Right cardiac atrium (tissue), 5 donors: Measurements from ENCODE around the gene AKAP11. TPM values are rescaled to one million over a fixed set of nuclear protein-coding genes. Genes with fewer than 3 reads are reported as not detected.

Experiments used
- ATAC-seq, 2 donors: fragments of 200-7000 bp; cut with Tn5 transposase; one replicate each; pipeline versions ENCODE4 v1.8.0 to v1.9.1; 2020; ENCODE audit warnings: moderate library complexity in 2 of 2, mild to moderate bottlenecking in 1 of 2
- DNase-seq, 3 donors: peaks; one replicate each; pipeline ENCODE4 v3.0.0-alpha.2; 2020
- H3K27ac ChIP-seq: one replicate; pipeline ENCODE4 v1.5.1; 2013; ENCODE audit warnings: mild to moderate bottlenecking, low read length, control low read depth, moderate library complexity
- H3K27me3 ChIP-seq: one replicate; pipeline ENCODE4 v1.6.1; 2013; ENCODE audit not compliant: control insufficient read depth, insufficient read depth
- H3K4me1 ChIP-seq: one replicate; pipeline ENCODE4 v1.6.1; 2013; ENCODE audit warnings: low read length; ENCODE audit not compliant: control insufficient read depth, insufficient read depth
- H3K4me3 ChIP-seq: one replicate; pipeline ENCODE4 v1.5.1; 2013; ENCODE audit warnings: low read length, control low read depth
- H3K9me3 ChIP-seq: one replicate; pipeline ENCODE4 v1.6.1; 2013; ENCODE audit warnings: low read length; ENCODE audit not compliant: control insufficient read depth
- whole genome bisulfite sequencing: extraction: QIAGEN DNeasy Blood & Tissue Kit; methylation state at CpG from one replicate; pipeline ENCODE4 v1.1.7; 2013; 5-methylcytosine and 5-hydroxymethylcytosine counted together
- intact Hi-C, 4 donors: fragments of 100-400 bp; cut with DNase I; formaldehyde crosslinking; loops; one replicate each; pipeline versions ENCODE4 v1.11.0 to v1.14.0; 2022 to 2023
- polyA plus RNA-seq: library from polyadenylated mRNA; stranded (reverse); fragments of 200-250 nt; gene quantifications from one replicate; pipeline ENCODE4 v1.2.3, GENCODE V29; 2013
- total RNA-seq, 4 donors: library from RNA; stranded (reverse); fragmentation: NEBNext Ultra II Directional; extraction: Animal tissue kit (Norgen Biotek cat#: 25700); gene quantifications; one replicate each; pipeline ENCODE4 v1.2.1, GENCODE V29; 2021
- donor health status: healthy with polysubstance abuse.
- donor health status: DM: no; HTN: yes; CAD: no.
- donor health status: DM: no; HTN: no; CAD: no.
- donor health status: DM: no; HTN: yes; CAD: no; lungs with severe emphysema.
- donor health status: DM: yes; HTN: yes; CAD: no.

The AKAP11 gene
- total and polyA plus RNA-seq, 5 donors: 7.6 to 41.3 (median 36.2) TPM

DNA sequence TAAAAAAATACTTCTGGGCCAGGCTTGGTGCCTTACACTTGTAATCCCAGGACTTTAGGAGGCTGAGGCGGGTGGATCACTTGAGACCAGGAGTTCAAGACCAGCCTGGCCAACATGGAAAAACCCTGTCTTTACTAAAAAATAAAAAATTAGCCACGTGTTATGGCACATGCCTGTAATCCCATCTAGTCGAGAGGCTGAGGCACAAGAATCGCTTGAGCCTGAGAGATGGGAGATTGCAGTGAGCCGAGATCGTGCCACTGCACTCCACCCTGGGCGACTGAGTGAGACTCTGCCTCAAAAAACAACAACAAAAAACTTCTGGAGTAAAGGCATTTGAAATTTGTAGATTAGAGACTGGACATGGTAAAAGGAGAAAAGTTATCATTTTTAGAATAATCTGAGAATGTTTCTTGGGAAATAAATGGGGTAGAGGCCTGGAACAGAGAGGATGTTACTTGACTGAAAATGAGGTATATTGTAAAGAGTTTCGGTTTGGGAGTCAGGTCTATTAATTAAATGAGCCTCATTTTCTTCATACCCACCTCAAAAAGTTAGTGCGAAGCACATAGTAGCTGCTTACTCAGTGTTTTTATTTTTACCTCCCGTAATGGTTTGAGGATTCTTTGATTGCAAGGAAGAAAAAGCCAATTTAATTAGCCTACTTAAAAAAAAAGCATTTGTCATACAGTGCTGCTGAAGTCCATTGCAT is 2.6 kb downstream of the AKAP11 start:
- H3K27ac ChIP-seq: no peak overlapping the region
- no peak for ATAC-seq
- intact Hi-C loops: no loop called here

DNA sequence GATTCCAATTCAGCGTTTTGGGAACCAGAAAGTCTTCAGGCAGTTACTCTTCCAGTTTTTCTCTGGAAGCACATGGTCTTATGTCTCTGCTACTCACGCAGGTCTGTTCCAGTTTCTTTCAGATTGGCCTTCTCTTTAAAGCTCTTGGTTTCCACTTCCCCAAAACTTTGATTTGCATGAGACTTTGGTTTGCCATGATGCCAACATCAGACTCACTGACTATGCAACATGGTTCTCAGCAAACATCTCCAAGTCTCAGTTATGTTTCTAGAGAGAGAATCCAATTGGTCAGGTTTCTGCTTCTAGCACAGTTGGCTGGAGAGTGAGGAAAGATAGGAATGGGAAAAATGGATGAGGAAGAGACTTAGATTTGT is 3.1 kb downstream of the AKAP11 start:
- DNase-seq (no peak), ATAC-seq (no peak)
- WGBS: 80% methylated on average over 2 of the region's 2 CpGs
- Histone ChIP-seq H3K4me1 (peaks cover 2% of the 10 kb centered on the region), H3K4me3 (no peak overlapping the region), H3K27ac (no peak overlapping the region), H3K27me3 (no peaks in the 10 kb centered on the region), H3K9me3 (no peaks in the 10 kb centered on the region)
- intact Hi-C loops: no loop called here

More for the DNA sequence above, 2.6 kb downstream of the AKAP11 start:
- no peak overlapping the region for H3K4me3 ChIP-seq
- no peaks in the 10 kb centered on the region for H3K4me1 ChIP-seq
- H3K27me3 ChIP-seq: no peaks in the 10 kb centered on the region
- DNase-seq: peak in 1 of 3 donors; percentile 33
- no peaks in the 10 kb centered on the region for H3K9me3 ChIP-seq
- 83% methylated on average over 10 of the region's 10 CpGs for WGBS

DNA sequence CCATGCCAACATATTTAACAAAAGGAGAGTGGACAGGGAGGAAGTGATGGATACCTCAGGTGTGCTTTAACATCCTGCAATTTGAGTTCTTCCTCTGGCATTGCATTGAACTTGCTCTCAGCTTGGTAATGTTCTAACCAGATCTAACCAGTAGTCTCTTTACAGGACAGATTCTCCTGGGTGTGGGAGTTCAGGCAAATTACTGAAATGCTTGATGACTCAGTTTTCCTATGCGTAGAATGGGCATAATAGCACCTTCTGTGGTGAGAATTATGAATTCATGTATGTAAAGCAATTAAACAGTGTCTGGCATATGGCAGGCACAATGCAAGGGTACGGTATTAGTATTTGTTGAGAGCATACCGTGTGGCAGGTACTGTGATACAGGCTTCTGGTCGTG is 3.6 kb downstream of the AKAP11 start:
- intact Hi-C loops: no loop called here
- Histone ChIP-seq H3K9me3 (no peaks in the 10 kb centered on the region), H3K27ac (no peak overlapping the region), H3K4me3 (no peak overlapping the region), H3K27me3 (no peaks in the 10 kb centered on the region), H3K4me1 (peaks cover 2% of the 10 kb centered on the region)
- DNase-seq: no peak
- no peak for ATAC-seq
- 94% methylated on average over 4 of the region's 4 CpGs for WGBS

DNA sequence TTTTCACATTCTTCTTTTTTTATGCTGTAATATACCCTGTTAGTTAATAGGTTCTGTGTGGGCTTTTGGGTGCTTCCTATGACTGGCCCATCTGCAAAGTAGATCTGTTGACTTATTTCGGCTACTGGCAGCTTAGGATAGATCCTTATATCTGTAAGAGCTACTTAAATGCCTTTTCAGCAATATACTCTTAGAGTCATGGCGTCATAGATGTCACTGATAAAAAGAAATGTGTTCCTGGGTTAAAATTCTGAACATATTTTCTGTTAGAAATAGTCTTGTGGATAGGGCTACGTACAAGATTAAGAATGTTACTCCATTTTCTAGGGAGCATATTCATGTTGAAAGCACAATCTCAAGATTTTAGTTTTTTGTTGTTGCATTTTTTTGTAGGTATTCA is 4.7 kb downstream of the AKAP11 start:
- peaks cover 2% of the 10 kb centered on the region for H3K4me1 ChIP-seq
- no peaks in the 10 kb centered on the region for H3K9me3 ChIP-seq
- intact Hi-C loops: no loop called here
- H3K27ac ChIP-seq: no peak overlapping the region
- no peak for ATAC-seq
- no peak overlapping the region for H3K4me3 ChIP-seq
- DNase-seq: no peak
- no peaks in the 10 kb centered on the region for H3K27me3 ChIP-seq
- 89% methylated on average over 3 of the region's 3 CpGs for WGBS

DNA sequence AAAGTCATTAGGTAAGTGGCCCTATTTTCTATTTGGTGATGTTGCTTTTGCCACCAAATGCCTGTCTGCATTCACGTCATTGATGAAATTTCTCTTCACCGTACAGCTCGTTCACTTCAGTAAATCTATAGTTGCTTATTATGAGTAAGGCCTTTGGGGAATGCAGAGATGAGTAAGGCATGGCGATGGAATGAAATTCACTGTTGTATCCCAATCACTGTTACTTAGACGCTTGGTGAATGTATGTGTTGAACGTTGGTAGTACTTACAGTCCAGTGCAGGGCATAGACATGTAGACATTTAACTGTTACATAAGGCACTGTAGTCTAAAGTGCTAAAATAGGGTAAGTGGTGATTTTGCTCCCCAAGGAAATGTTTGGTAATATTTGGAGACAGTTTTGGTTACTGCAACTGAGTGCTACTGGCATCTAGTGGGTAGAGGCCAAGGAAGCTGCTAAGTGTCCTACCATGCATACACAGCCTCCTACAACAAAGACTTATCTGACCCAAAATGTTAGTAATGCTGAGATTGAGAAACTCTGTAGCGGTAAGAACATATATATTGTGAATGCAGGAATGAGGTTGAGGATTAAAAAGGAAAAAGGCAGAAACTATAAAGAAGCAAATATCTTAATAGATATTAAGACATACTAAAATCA is 5.8 kb downstream of the AKAP11 start:
- 92% methylated on average over 7 of the region's 7 CpGs for WGBS
- Histone ChIP-seq H3K4me3 (no peak overlapping the region), H3K27ac (no peak overlapping the region), H3K9me3 (no peaks in the 10 kb centered on the region), H3K27me3 (no peaks in the 10 kb centered on the region), H3K4me1 (peaks cover 2% of the 10 kb centered on the region)
- ATAC-seq: no peak
- DNase-seq: no peak
- intact Hi-C loops: no loop called here

DNA sequence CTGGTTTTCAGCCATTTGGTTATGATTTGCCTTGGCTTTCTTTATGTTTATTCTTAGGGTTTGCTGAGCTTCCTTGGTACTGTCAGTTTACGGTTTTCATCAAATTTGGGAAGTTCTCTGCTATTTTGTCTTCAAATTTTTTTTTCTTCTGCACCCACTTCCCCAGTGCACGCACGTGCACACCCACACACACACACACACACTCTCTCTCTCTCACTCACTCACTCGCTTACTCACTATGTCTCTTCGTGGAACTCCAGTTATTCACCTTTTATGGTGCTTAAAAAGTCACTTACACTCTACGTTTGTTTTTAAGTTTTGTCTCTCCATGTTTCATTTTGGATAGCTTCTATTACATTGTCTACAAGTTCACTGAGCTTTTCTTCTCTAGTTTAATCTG is 7.1 kb downstream of the AKAP11 start:
- Histone ChIP-seq H3K27ac (no peak overlapping the region), H3K4me1 (peaks cover 2% of the 10 kb centered on the region), H3K27me3 (no peaks in the 10 kb centered on the region), H3K4me3 (no peak overlapping the region), H3K9me3 (no peaks in the 10 kb centered on the region)
- WGBS: 84% methylated on average over 6 of the region's 6 CpGs
- intact Hi-C loops: no loop called here
- DNase-seq (no peak), ATAC-seq (no peak)

DNA sequence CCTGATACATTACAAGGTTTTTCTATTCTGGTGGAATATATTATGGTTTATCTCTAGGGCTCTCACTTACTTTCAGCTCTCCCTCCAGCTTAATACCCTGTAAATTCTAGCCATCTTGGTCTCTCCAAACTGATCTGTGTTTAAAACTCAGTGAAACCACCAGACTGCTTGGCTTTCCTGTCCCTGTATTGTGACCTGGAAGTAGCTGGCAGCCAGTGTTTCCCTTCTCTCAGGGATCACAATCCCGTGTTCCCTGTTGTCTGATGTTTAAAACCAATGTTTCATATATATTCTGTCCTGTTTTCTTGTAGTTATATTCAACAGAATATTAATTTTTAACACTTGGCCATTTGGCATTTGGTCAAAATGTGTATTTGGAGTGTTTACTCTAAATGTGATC is 8.0 kb downstream of the AKAP11 start:
- intact Hi-C loops: no loop called here
- 51% methylated on average over 1 of the region's 1 CpG for WGBS

DNA sequence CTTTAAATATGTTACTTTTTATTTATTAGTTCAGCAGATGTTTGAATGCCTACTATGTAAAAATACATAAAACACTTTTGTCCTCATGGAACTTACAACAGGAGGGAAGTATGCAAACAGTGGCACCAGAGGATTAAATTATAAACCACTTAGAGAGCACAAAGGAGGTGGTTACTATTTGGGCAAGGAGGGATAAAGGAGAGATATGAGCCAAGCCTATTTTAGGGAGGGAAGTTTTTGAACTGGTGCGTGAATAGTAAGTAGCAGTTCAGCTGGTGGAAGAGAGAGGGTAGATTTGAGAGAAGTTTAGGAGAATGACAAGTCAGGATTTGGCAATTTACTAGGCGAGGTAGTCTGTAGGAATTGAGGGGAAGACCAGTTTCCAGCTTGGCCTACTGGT is 8.6 kb downstream of the AKAP11 start:
- DNase-seq (no peak), ATAC-seq (peak in 1 of 2 donors; percentile 40)
- peaks cover 2% of the 10 kb centered on the region for H3K4me1 ChIP-seq
- no peak overlapping the region for H3K27ac ChIP-seq
- H3K27me3 ChIP-seq: no peaks in the 10 kb centered on the region
- H3K4me3 ChIP-seq: no peak overlapping the region
- WGBS: 80% methylated on average over 2 of the region's 2 CpGs
- no peaks in the 10 kb centered on the region for H3K9me3 ChIP-seq
- intact Hi-C loops: no loop called here

More for the DNA sequence above, 8.0 kb downstream of the AKAP11 start:
- Histone ChIP-seq H3K27me3 (no peaks in the 10 kb centered on the region), H3K9me3 (no peaks in the 10 kb centered on the region), H3K27ac (no peak overlapping the region), H3K4me1 (peaks cover 2% of the 10 kb centered on the region), H3K4me3 (no peak overlapping the region)
- DNase-seq (no peak), ATAC-seq (no peak)

DNA sequence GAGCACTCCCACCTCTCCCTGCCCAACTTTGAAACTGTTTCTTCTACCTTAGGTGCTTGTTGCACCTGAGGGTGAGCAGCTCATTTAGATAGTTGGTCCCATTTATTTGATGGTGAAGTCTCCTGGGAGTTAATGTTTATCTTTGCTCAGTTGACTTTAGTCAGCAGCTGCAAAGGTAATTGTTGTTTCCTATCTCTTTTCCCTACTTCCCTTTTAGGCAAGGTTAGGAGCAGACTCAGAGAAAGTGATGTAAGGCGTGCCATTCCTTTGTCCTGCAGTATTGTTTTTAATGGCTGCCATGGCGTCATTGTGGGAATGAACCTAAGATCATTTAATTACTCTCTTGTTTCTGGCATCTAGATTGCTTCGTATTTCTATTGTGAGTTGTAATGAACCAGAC is 11.6 kb downstream of the AKAP11 start:
- Histone ChIP-seq H3K9me3 (no peaks in the 10 kb centered on the region), H3K4me1 (peaks cover 2% of the 10 kb centered on the region), H3K27me3 (no peaks in the 10 kb centered on the region), H3K4me3 (no peak overlapping the region), H3K27ac (no peak overlapping the region)
- intact Hi-C loops: no loop called here
- ATAC-seq (peak in 1 of 2 donors; percentile 62), DNase-seq (no peak)
- WGBS: 74% methylated on average over 3 of the region's 3 CpGs

DNA sequence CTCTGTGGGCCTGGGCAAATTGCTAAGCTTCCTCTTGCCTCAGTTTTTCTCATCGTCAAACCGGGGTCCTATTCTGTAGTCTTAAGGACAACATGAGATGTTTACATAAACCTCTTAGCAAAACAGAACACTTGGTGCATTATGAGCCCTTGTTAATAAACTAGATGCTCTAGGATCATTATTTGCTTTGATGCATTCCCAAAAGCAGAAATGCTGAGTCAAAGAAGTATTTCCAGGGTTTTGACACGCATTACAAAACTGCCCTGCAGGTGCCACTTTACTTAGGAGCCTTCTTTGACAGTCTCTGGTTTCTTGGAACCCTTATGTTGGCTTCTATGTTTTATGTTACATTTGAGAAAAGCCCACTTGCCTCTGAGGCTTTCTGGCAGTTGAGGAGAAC is 12.1 kb downstream of the AKAP11 start:
- H3K27me3 ChIP-seq: no peaks in the 10 kb centered on the region
- WGBS: 93% methylated on average over 3 of the region's 3 CpGs
- no peak overlapping the region for H3K27ac ChIP-seq
- DNase-seq: no peak
- H3K9me3 ChIP-seq: no peaks in the 10 kb centered on the region
- H3K4me3 ChIP-seq: no peak overlapping the region
- peaks cover 2% of the 10 kb centered on the region for H3K4me1 ChIP-seq
- intact Hi-C loops: no loop called here
- ATAC-seq: no peak

DNA sequence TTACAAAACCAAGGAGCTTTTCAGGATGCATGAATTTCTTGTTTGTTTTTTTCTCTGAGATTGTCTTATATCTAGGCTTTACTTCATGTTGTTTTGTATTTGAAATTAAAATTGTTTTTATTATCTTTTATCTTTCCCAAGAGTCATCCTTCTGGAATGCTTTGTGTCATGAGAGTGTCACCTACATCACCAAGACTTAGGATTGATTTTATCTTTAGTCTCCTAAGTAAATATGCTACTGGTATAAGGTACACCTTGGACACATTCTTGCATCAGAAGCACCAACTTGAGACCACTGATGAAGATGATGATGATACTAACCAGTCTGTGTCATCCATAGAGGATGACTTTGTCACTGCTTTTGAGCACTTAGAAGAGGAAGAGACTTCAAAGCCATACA is 26.4 kb downstream of the AKAP11 start:
- Histone ChIP-seq H3K4me3 (no peak overlapping the region), H3K9me3 (no peaks in the 10 kb centered on the region), H3K27ac (no peak overlapping the region), H3K27me3 (no peaks in the 10 kb centered on the region), H3K4me1 (no peaks in the 10 kb centered on the region)
- DNase-seq: no peak
- ATAC-seq: no peak
- intact Hi-C loops: no loop called here
